GM19240 (cell line): ENCODE measurements around the gene STXBP1.

ENCODE experiments used
- DNase-seq: peaks from one replicate; pipeline ENCODE4 v3.0.0; 2011; ENCODE audit warnings: low spot score; ENCODE audit not compliant: insufficient read length

Gene STXBP1

DNA sequence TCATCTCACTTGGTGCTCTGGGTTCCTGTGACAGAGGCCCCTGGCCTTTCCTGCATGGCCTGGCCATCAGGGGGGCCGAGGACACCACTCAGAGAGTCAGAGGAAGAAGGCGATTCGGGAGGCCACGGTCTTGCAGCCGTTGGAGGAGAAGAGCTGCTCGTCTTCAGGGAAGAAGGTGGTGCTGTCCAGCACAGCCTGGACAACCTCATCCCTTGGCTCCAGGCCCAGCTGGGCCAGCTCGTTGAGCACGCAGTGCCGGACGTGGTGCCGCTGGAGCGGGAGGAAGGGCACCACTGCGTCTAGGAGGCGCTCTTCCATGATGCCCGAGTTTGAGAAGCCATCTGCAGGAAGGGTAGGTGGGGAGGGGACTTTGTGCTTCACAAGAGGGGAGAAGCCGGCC lies 119.9 kb downstream of the STXBP1 start:
- DNase-seq: no peak

DNA sequence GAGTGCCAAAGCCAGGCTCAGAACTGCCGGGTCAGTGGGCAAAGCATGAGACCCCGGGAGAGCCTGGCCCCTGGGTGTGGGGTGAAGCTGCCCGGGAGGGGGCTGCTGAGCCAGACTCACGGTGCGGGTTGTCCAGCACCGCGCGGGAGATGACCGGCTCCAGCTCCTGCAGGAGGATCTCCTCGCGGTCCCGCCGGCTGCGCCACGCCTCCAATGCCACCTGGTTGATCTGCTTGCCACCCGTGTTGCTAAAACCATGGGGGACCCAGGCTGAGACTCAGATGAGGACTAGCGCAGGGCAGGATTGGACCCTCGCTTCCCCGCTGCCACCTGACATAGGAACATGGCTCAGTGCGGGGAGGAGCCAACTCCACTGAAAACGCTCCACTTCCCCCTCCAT lies 120.4 kb downstream of the STXBP1 start:
- DNase-seq: no peak

DNA sequence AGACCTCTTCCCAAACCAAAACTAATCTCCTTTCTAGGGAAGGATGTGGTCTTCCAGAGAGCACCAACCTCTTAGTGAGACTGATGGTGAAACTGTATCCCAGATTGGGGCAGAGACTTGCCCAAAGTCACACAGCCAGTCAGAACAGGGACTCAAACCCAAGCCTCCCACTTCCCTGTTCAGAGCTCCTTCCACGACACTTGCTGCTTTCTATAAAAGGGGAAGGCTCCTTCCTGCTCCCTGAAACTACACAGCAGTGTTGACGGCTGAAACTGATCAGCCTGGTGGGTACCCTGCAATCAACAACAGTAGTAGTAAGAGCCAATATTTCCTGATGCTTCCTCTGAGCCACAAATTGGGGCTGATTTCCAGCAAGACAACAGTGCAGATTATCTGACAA lies 121.5 kb downstream of the STXBP1 start:
- DNase-seq: no peak

DNA sequence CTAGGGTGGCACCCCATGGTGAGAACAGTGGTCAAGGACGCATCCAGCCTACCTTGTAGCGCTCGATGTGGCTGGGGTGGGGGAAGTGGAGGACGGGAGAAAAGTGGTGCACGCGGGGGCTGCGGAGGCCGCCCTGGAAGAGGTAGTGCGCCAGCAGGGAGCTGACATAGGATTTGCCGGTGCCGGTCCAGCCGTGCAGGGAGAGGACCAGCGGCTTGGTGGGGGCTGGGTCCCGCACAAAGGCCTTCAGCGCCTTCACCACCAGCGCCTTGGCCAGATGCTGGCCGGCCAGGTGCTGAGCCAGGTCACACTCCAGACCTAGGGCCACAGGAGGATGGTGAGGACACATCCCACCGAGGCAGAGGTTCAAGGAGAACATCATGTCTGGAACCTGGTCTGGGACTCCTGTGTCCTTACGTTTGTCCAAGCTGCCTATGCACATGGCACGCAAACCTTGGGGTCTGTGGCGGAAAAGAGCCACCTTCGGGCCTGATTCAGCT lies 122.2 kb downstream of the STXBP1 start:
- DNase-seq: no peak

DNA sequence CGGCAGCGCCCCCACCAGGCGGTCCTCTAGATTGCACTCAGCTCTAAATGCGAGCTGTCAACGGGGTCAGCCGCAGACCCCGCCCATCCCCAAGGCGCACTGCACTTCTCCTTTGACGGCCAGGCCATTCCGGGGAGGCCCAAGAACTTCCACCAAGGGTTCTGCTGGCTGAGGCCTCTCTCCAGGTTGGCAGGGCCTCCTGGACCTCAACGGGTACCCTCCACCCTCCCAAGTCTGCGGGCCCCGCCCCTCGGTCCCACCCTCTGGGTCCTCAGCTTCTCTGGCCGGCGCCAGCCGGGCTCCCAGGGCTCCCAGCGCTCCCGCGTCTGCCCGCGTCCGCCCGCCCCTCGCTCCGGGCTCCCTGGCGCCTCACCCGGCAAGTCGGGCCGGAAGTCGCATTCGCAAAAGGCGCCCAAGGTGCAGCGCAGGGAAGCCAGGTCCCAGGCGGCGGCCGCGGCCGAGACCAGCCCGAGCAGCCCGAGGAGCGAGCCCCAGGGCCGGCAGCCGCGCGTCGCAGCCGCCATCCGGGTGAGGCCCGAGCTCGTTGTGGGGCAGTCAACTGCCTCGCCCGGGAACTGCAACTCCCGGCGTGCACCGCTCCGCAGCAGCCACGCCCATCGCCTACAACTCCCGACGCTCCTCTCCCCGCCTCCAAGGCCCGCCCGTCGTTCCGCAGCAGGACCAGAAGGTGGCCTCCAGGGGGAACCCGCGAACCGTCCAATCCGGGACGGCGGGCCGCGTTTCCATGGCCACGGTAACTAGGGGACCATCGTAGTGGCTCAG lies 122.9 kb downstream of the STXBP1 start, which contains the start of gene TOR2A:
Gene TOR2A (minus strand): TSS at position 548 of the 783 bp plus-strand sequence. CDS start 24 bp downstream, at position 524.
- DNase-seq: peak; percentile 99

DNA sequence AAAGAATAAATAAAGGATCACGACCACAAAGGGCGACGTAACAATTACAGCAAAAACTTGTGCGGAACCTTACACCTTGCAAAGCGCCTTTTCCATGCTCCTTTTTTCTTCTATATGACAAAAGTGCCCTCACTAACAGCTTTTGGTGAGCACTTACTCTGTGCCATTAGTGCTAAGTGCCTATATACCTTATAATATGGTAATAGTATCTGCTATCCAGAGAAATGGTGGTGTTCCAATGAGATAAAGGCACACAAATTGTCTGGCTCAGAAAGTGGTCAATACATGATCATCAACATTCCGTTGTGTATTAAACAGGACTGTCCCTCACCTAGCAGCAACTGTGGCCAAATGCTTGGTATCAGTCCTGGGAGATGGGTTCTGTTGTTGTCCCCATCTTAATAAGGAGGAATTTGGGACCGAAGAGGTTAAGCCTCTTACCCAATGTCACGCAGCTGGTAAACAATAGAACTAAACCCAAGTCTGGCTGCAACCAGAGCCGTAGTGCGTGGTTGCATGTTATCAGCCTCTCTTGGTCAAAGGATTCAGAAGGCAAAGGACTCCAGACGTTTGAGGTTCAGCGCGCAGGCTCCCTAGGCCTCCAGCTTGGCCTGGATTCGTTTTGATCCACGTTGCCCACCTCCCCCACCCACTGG lies 123.6 kb downstream of the STXBP1 start:
- DNase-seq: no peak

DNA sequence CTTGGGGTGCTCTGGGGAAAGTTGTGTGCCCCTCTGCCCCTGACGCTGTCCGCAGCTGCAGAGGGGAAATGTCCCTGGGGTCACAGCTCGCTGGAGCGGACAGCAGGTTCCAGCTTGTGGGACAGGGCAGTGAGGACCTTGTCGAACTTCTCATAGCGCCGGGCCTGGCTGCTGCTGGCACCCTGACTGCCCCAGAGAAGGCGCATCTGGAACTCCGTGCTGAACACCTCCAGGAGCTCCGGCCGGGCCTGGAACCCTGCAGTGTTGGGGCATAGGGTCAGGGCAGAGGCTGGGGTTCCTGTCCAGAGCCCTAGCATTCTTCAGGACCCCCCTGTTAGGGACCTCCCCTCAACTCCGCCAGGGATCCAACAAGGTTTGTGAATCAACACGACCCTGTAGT lies 126.6 kb downstream of the STXBP1 start:
- DNase-seq: no peak

DNA sequence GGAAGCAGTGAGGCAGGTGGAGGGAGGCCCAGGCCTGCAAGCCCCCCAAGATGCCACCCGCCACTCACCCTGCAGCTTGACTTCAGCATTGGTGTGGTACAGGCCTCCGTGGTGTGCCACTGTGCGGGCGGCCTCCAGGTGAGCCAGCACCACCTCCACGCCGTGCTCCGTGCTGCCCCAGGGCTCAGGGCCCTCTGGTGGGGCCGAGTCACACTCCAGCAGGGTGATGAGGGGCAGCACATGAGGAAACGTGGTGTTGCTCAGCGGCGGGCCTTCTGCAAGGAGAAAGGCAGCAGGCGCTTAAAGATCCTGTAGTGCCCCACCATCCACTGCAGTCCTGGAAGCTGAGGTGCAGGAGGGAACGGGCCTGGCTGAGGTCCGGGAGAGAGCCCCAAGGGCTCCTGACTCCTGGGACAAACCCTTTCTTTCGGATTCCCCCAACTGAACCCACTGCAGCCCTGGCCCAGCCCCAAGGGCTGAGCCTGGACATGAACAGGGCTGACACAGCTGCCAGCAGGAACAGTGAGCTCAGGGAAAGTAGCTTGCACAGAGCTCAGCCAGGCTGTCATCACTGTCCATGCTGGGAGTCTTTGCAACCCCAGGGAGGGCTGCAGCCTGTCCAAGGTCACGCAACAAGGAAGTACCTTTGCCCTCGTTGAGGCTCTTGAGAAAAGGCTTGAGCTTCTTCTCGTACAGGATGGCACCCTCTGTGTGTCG lies 127.7 kb downstream of the STXBP1 start:
- DNase-seq: no peak

DNA sequence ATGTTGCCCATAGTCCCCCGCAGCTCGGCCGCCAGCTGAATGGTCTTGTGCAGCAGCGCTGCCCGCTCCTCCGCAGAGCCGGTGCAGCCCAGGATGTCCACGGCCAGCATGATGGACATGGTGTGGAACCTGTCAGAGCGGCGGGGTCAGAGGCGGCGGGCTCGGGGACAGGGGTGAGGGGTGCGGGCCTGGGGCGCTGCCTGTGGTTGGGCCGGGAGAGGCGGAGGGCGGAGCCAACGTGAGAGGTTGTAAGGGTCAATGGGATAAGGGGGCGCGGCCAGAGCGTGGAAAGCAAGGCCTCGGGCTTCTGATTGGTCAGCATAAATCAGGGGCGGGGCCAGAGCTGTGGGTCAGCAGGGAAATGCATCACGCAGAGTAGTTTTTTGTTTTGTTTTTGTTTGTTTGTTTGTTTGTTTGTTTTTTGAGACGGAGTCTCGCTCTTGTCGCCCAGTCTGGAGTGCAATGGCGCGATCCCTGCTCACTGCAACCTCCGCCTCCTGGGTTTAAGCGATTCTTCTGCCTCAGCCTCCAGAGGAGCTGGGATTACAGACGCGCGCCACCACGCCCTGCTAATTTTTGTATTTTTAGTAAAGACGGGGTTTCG lies 129.9 kb downstream of the STXBP1 start:
- DNase-seq: no peak
